OCI-LY7 (cell line): ENCODE data around the gene MEAK7. TPM values are rescaled to one million over a fixed set of nuclear protein-coding genes. Genes with fewer than 3 reads are reported as not detected.

Experiments
- BruUV-seq: library from RNA; stranded (reverse); fragments of 400-500 nt; replicated peaks from 2 replicates; lab custom pipeline; 2021; lab: Mats Ljungman, UMichigan
- CTCF ChIA-PET: fragments of 300-600 bp; sonication (Branson Sonifier 250); formaldehyde crosslinking; loops from one replicate; lab custom pipeline; 2022; ENCODE audit warnings: antibody characterized with exemption; ENCODE audit not compliant: unreplicated experiment; lab: Charles Lee
- POLR2A ChIA-PET: fragments of 300-600 bp; sonication (Branson Sonifier 250); formaldehyde crosslinking; loops from one replicate; lab custom pipeline; 2022; ENCODE audit warnings: antibody characterized with exemption; lab: Charles Lee
- DNase-seq: peaks from one replicate; pipeline ENCODE4 v3.0.0-alpha.2; 2015; ENCODE audit warnings: low spot score
- H2AFZ ChIP-seq: fragments of 200-600 bp; sonication (generic), shearing (Covaris generic); 2 replicates; pipeline ENCODE4 v1.6.1; 2014; ENCODE audit warnings: mild to moderate bottlenecking, antibody characterized with exemption, low read length, moderate library complexity
- H3K27ac ChIP-seq: fragments of 200-600 bp; sonication (generic); 2 replicates; pipeline ENCODE4 v1.5.1; 2014; ENCODE audit warnings: mixed run types, low read depth, mild to moderate bottlenecking, moderate library complexity, low read length, inconsistent platforms; ENCODE audit not compliant: poor library complexity, severe bottlenecking
- H3K36me3 ChIP-seq: fragments of 200-600 bp; sonication (generic); 2 replicates; pipeline ENCODE4 v1.6.1; 2014; ENCODE audit warnings: mild to moderate bottlenecking, antibody characterized with exemption, low read length, moderate library complexity, mixed read lengths; ENCODE audit not compliant: insufficient read depth
- H3K4me1 ChIP-seq: fragments of 200-600 bp; sonication (generic); 2 replicates; pipeline ENCODE4 v1.5.1; 2014; ENCODE audit warnings: mild to moderate bottlenecking, low read length; ENCODE audit not compliant: insufficient read depth, poor library complexity, severe bottlenecking
- H3K4me2 ChIP-seq: fragments of 200-600 bp; sonication (generic); 2 replicates; pipeline ENCODE4 v1.6.1; 2014; ENCODE audit warnings: mild to moderate bottlenecking, low read length
- H3K4me3 ChIP-seq: fragments of 200-600 bp; sonication (generic); 2 replicates; pipeline ENCODE4 v1.5.1; 2014; ENCODE audit warnings: mild to moderate bottlenecking, low read depth, low read length; ENCODE audit not compliant: poor library complexity, severe bottlenecking
- H3K79me2 ChIP-seq: fragments of 200-600 bp; sonication (generic); 2 replicates; pipeline ENCODE4 v1.6.1; 2016; ENCODE audit warnings: low read depth, mild to moderate bottlenecking, low read length, moderate library complexity, mixed read lengths; ENCODE audit not compliant: insufficient read depth
- H3K9me2 ChIP-seq: fragments of 200-600 bp; sonication (generic); 2 replicates; pipeline ENCODE4 v1.6.1; 2016; ENCODE audit warnings: mild to moderate bottlenecking, low read length, mixed read lengths; ENCODE audit not compliant: insufficient read depth
- H3K9me3 ChIP-seq: fragments of 200-600 bp; sonication (generic); 2 replicates; pipeline ENCODE4 v1.6.1; 2014; ENCODE audit warnings: mild to moderate bottlenecking, mixed run types, low read length, mixed read lengths
- H4K20me1 ChIP-seq: fragments of 200-600 bp; sonication (generic); 2 replicates; pipeline ENCODE4 v1.6.1; 2014; ENCODE audit warnings: mild to moderate bottlenecking, antibody characterized with exemption, low read length, moderate library complexity, mixed read lengths; ENCODE audit not compliant: insufficient read depth
- CTCF ChIP-seq: fragments of 200-600 bp; sonication (generic); conservative IDR thresholded peaks from 2 replicates; pipeline ENCODE4 v1.5.1; 2014; ENCODE audit warnings: mild to moderate bottlenecking, antibody characterized with exemption, low read length, moderate library complexity, mixed read lengths
- EZH2phosphoT487 ChIP-seq: fragments of 200-600 bp; sonication (generic); IDR thresholded peaks from 2 replicates; pipeline ENCODE4 v1.6.1; 2018; ENCODE audit warnings: low read depth, borderline replicate concordance, mild to moderate bottlenecking, mixed run types, antibody characterized with exemption, low read length, moderate library complexity, mixed read lengths
- intact Hi-C: fragments of 100-400 bp; cut with micrococcal nuclease; formaldehyde crosslinking; loops from one replicate; pipeline ENCODE4 v1.10.0; 2022; ENCODE audit not compliant: unreplicated experiment
- total RNA-seq, 2 experiments: library from RNA; depleted of rRNA in 1 of 2; stranded (reverse); fragments of >200 nt in 1 of 2; shearing (Covaris generic) in 1 of 2; gene quantifications; 2 replicates each; pipeline ENCODE4 v1.2.3, GENCODE V29; 2014 to 2022

The MEAK7 gene
- total RNA-seq, 2 experiments from 2014 or later = 12.0 to 20.5 TPM

DNA sequence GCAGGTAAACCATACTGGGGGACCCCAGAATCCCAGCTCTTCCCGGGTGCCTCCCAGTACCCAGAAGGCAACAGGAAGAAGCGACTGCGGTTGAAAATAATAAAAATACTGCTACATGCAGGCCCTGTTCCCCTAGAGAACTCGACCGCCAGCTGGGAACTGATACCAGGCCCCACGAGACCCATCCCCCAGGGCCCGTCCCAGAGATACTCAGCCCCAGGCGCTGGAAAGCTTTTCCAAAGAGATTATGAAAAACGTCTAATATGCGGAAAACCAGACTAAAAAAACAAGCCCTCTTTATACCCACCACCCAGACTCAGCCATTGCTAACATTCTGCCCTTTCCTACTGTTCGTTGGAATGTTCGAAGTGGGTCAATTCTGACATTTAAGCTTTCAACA lies 12.9 kb upstream of the MEAK7 start:
- H3K4me3 ChIP-seq = no peak overlapping the region
- no peaks in the 10 kb centered on the region for H3K36me3 ChIP-seq
- H3K4me1 ChIP-seq = peaks cover 16% of the 10 kb centered on the region
- no peak overlapping the region for H3K27ac ChIP-seq
- H3K79me2 ChIP-seq = no peaks in the 10 kb centered on the region
- DNase-seq = no peak
- BruUV-seq = no TSS peak
- CTCF ChIA-PET = interaction anchor here (0.5 kb wide), 1 partner anchor 957 kb away, joined by 8 read pairs; no protein-coding TSS in a partner anchor
- no peak overlapping the region for H2AFZ ChIP-seq
- no peaks in the 10 kb centered on the region for H4K20me1 ChIP-seq
- intact Hi-C loops = no loop called here
- POLR2A ChIA-PET = interaction anchor here (0.7 to 1.5 kb wide), 2 partner anchors 10 to 383 kb away, joined by 3 to 4 read pairs; no protein-coding TSS in a partner anchor
- no peak overlapping the region for H3K4me2 ChIP-seq
- TF ChIP-seq EZH2phosphoT487 (no peak), CTCF (no peak)
- H3K9me3 ChIP-seq = no peaks in the 10 kb centered on the region
- H3K9me2 ChIP-seq = no peaks in the 10 kb centered on the region

- no peaks in the 10 kb centered on the region for H3K79me2 ChIP-seq
- H3K4me1 ChIP-seq = peaks cover 29% of the 10 kb centered on the region
- no TSS peak for BruUV-seq
- peak; percentile 76 for DNase-seq
- intact Hi-C loops = no loop called here
- ChIA-PET POLR2A (interaction anchor here (0.6 to 2.4 kb wide), 6 partner anchors 25 to 431 kb away, joined by 3 to 8 read pairs (median 4); no protein-coding TSS in a partner anchor), CTCF (interaction anchor here (1.3 kb wide), 1 partner anchor 106 kb away, joined by 4 read pairs; no protein-coding TSS in a partner anchor)
- peak overlapping the region; percentile 44 for H3K27ac ChIP-seq
- peak overlapping the region; percentile 50 for H3K4me2 ChIP-seq
- H3K9me3 ChIP-seq = no peaks in the 10 kb centered on the region
- no peaks in the 10 kb centered on the region for H3K9me2 ChIP-seq
- H3K36me3 ChIP-seq = no peaks in the 10 kb centered on the region
- peak overlapping the region; percentile 56 for H2AFZ ChIP-seq
- TF ChIP-seq EZH2phosphoT487 (no peak), CTCF (no peak)
- no peak overlapping the region for H3K4me3 ChIP-seq
- no peaks in the 10 kb centered on the region for H4K20me1 ChIP-seq
Measured at GRCh38 chr16:84514874-84515835, 10.7 kb upstream of the MEAK7 start.
